Activated naive CD8-positive, alpha-beta T cell treated with anti-CD3 and anti-CD28 coated beads, Interleukin-2, amount 10 ng/mL, durations not matched to agents 7 days and 5 days (primary cell): ENCODE data around the gene ORMDL3. TPM values are rescaled to one million over a fixed set of nuclear protein-coding genes. Genes with fewer than 3 reads are reported as not detected.
"Not testable (repeated sequence)": the region's sequence is repeated elsewhere in the genome, so short reads cannot be mapped to it uniquely, and the experiment has no call there.

ENCODE experiments used
- ATAC-seq: fragments of 150-1000 bp; cut with Tn5 transposase; one replicate; pipeline ENCODE4 v1.10.0; 2021; ENCODE audit warnings: low read depth, moderate library complexity
- POLR2A ChIA-PET: fragments of 350-600 bp; sonication (Branson Sonifier 250); formaldehyde crosslinking; loops from one replicate; lab custom pipeline; 2021; ENCODE audit warnings: antibody characterized with exemption; lab: Charles Lee
- DNase-seq: peaks from one replicate; pipeline ENCODE4 v3.0.0; 2021
- H3K27ac Mint-ChIP-seq: one replicate; pipeline ENCODE4 v1.8.0; 2022; ENCODE audit warnings: mild to moderate bottlenecking, mixed read lengths
- H3K27me3 Mint-ChIP-seq: one replicate; pipeline ENCODE4 v1.8.0; 2022; ENCODE audit warnings: mild to moderate bottlenecking, moderate library complexity, mixed read lengths
- H3K36me3 Mint-ChIP-seq: one replicate; pipeline ENCODE4 v1.8.0; 2021; ENCODE audit warnings: mild to moderate bottlenecking, mixed read lengths
- H3K4me1 Mint-ChIP-seq: one replicate; pipeline ENCODE4 v1.8.0; 2021; ENCODE audit warnings: mixed read lengths
- H3K4me3 Mint-ChIP-seq: one replicate; pipeline ENCODE4 v1.8.0; 2022; ENCODE audit warnings: mild to moderate bottlenecking, moderate library complexity, mixed read lengths
- H3K9me3 Mint-ChIP-seq: one replicate; pipeline ENCODE4 v1.8.0; 2021; ENCODE audit warnings: mixed read lengths
- total RNA-seq, 2 experiments: library from RNA; stranded (reverse); gene quantifications; one replicate each; pipeline ENCODE4 v1.2.3, GENCODE V29; 2021

The ORMDL3 gene
- total RNA-seq, 2 experiments from 2014 or later = 149 to 159 TPM

DNA sequence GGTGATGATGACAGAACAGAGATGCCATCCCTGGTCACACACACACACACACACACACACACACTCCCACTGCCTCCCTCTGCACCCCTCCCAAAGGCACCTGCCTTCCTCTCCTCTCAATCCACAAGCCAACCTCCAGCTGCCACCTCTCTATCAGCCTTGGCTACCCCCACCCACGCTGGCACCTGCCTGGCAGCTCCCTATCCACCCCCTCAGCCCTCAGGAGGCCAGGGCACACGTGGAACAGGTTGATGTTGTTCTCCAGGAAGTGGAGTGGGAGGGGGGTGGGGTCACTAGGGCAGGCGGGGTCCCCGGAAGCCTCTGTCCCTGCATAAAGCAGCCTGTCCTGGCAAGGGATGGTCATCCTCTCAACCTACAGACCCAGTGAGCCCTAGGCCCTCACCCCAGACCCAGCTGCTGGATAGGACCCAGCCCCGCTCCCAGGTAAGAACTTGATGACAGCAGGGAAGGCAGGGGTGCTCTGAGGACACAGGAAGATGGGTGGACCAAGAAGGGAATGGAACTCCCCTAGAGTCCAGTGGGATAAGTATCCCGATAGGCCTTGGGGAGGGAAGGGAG lies 35.3 kb upstream of the ORMDL3 start, which contains the start of gene GSDMA:
Gene GSDMA (plus strand): TSS at position 363 of the 579 bp plus-strand sequence. CDS start 2,684 bp downstream, outside the sequence.
- H3K4me3 Mint-ChIP-seq = peak within 1 kb of the TSS; percentile 6
- POLR2A ChIA-PET = interaction anchor here (0.6 kb wide), 1 partner anchor 572 kb away, joined by 5 read pairs; no protein-coding TSS in a partner anchor
- DNase-seq (no peak), ATAC-seq (no peak)
- H3K27me3 Mint-ChIP-seq = peaks cover 6% of the 10 kb centered on the region
- no peaks in the 10 kb centered on the region for H3K36me3 Mint-ChIP-seq
- H3K27ac Mint-ChIP-seq = peak within 1 kb of the TSS; percentile 59
- H3K4me1 Mint-ChIP-seq = peaks cover 17% of the 10 kb centered on the region
- H3K9me3 Mint-ChIP-seq = no peaks in the 10 kb centered on the region

DNA sequence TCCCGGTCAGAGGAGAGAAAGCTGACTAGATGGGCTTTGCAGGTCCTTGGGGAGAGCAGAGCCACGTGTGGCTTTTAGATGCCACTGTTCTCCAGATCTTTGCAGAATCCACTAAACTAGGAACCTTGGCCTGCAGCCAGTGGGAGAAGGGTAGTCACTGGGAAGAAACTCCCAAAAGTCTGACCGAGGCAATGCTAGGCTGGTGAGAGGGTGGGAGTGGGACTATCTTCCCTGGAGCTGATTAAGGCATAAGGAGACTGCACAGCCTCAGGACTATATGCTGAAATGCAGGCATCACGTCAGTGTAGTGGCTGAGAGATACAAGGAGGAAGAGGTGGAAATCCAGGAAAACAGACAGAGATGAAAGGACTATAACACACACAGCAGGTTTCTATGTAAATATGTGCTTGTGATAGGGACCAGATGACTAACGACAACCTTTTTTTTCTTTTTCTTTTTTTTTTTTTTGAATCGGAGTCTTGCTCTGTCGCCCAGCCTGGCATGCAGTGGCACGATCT lies 33.2 kb upstream of the ORMDL3 start:
- ATAC-seq (no peak), DNase-seq (no peak)
- Mint-ChIP-seq H3K27ac (no peak overlapping the region), H3K9me3 (no peaks in the 10 kb centered on the region), H3K36me3 (no peaks in the 10 kb centered on the region), H3K4me3 (no peak overlapping the region), H3K4me1 (peaks cover 17% of the 10 kb centered on the region), H3K27me3 (peaks cover 6% of the 10 kb centered on the region)
- POLR2A ChIA-PET = interaction anchor here (1.4 kb wide), 1 partner anchor 20 kb away, joined by 5 read pairs; the partner anchor contains the start of gene PSMD3

DNA sequence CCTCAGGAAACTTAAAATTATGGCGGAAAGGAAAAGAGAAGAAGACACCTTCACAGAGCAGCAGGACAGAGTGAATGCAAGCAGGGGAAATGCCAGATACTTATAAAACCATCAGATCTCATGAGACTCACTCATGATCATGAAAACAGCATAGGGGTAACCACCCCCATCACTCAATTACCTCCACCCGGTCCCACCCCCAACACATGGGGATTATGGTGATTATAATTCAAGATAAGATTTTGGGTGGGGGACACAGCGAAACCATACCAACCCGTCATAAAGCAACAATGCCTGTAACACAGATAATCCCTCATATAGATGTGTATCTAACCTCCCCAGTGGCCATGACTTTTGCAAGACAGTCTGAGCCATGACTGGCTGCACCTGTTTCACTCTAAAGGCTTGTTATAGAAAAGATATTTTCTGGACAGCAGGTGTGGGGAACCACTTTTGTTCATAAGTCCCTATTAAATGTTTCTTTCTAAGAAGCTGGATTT lies 28.4 kb upstream of the ORMDL3 start:
- H3K27ac Mint-ChIP-seq = no peak overlapping the region

DNA sequence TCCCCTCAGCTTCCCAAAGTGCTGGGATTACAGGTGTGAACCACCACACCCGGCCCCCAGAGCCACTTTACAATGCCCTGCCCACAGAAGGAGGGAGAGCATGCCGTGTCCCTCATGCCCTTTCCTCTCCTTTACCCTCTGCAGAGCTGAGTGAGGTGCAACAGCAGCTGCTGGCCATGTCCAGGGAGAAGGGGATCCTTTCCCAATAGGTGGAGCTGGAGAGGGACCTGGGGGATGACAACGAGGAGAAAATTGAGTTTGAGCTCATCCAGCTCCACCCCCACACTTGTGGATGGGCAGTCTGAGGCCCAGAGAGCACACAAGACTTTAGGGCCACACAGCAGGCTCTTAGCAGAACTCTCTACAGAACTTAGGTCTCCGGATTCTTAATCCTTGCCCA lies 27.5 kb upstream of the ORMDL3 start:
- ATAC-seq (no peak), DNase-seq (no peak)
- no peaks in the 10 kb centered on the region for H3K27me3 Mint-ChIP-seq
- H3K36me3 Mint-ChIP-seq = no peaks in the 10 kb centered on the region
- POLR2A ChIA-PET = interaction anchor here (0.9 to 2.0 kb wide), 3 partner anchors 10 to 28 kb away, joined by 4 to 7 read pairs (median 5); partner anchors contain the start of gene PSMD3
- H3K4me3 Mint-ChIP-seq = no peak overlapping the region
- H3K27ac Mint-ChIP-seq = no peak overlapping the region
- no peaks in the 10 kb centered on the region for H3K9me3 Mint-ChIP-seq
- peaks cover 13% of the 10 kb centered on the region for H3K4me1 Mint-ChIP-seq

More for the DNA sequence above, 28.4 kb upstream of the ORMDL3 start:
- POLR2A ChIA-PET = interaction anchor here (0.9 to 1.2 kb wide), 2 partner anchors 25 to 29 kb away, joined by 4 to 7 read pairs; partner anchors contain the start of gene PSMD3
- H3K4me3 Mint-ChIP-seq = no peak overlapping the region
- peaks cover 3% of the 10 kb centered on the region for H3K27me3 Mint-ChIP-seq
- no peaks in the 10 kb centered on the region for H3K36me3 Mint-ChIP-seq
- DNase-seq (no peak), ATAC-seq (no peak)
- no peaks in the 10 kb centered on the region for H3K9me3 Mint-ChIP-seq
- H3K4me1 Mint-ChIP-seq = peaks cover 14% of the 10 kb centered on the region

DNA sequence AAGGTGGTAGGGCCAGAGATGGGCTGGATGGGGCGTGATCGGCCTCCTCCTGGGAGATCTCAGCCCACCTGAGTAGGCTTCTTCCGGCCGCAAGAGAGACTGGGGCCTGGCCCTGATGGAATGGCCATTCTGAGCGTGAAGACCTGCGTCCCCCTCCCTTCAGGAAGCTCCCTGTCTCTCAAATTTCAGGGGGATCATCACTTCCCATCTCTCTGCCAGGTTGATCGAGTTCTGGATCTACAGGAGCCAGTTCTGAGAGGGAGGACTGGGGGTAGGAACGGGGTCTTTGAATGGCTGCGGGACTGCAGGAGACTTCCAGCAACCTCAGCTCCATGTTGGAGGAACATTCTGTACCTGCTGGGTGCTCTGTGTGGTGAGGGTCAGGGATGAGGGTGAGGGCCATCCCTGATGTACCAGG lies 26.1 kb upstream of the ORMDL3 start:
- DNase-seq (no peak), ATAC-seq (no peak)
- no peaks in the 10 kb centered on the region for H3K27me3 Mint-ChIP-seq
- peak overlapping the region; percentile 86 for H3K27ac Mint-ChIP-seq
- H3K4me3 Mint-ChIP-seq = peak overlapping the region; percentile 87
- H3K4me1 Mint-ChIP-seq = peaks cover 8% of the 10 kb centered on the region
- no peaks in the 10 kb centered on the region for H3K36me3 Mint-ChIP-seq
- H3K9me3 Mint-ChIP-seq = no peaks in the 10 kb centered on the region
- POLR2A ChIA-PET = interaction anchor here (1.2 to 2.0 kb wide), 4 partner anchors 12 to 27 kb away, joined by 5 read pairs; partner anchors contain the start of genes LRRC3C, ORMDL3 and PSMD3

DNA sequence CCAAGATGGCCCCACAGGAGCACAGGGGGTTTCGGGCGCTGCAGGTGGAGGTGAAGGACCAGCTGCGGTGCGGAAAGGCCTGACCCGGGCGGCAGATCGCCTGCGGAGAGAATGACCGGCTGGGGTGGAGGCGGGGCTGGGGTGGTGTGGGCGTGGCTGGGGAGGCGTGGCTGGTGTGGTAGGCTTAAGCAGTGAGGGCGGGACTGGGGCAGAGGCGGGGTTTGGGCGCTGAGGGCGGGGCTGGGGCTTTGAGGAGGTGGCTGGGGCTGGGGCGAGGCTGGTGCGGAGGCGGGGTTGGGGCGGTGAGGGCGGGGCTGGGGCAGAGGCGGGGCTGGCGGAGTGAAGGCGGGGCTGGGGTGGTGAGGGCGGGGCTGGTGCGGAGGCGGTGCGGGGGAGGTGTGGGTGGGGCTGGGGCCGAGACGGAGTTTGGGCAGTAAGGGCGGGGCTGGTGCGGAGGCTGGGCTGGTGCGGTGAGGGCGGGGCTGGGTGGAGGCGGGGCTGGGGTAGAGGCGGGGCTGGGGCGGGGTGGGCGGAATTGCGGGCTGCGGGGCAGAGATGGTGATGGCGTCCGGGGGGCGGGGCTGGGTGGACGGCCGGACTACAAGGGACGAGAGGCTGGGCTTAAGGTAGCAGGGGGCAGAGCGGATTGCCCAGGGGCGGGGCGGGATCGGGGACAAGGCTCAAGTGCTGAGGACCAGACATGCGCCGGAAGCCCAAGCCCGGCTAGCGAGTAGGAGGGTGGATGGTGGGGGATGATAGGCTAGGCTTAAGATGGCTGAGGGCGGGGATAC lies 25.5 kb upstream of the ORMDL3 start:
- Mint-ChIP-seq H3K36me3 (no peaks in the 10 kb centered on the region), H3K27ac (peak overlapping the region; percentile 86), H3K4me1 (peaks cover 12% of the 10 kb centered on the region), H3K9me3 (no peaks in the 10 kb centered on the region), H3K4me3 (peak overlapping the region; percentile 87), H3K27me3 (no peaks in the 10 kb centered on the region)
- ATAC-seq (peak; percentile 90), DNase-seq (peak; percentile 97)
- POLR2A ChIA-PET = interaction anchor here (1.2 to 1.3 kb wide), 3 partner anchors 26 to 28 kb away, joined by 5 read pairs; partner anchors contain the start of genes LRRC3C, ORMDL3 and PSMD3

DNA sequence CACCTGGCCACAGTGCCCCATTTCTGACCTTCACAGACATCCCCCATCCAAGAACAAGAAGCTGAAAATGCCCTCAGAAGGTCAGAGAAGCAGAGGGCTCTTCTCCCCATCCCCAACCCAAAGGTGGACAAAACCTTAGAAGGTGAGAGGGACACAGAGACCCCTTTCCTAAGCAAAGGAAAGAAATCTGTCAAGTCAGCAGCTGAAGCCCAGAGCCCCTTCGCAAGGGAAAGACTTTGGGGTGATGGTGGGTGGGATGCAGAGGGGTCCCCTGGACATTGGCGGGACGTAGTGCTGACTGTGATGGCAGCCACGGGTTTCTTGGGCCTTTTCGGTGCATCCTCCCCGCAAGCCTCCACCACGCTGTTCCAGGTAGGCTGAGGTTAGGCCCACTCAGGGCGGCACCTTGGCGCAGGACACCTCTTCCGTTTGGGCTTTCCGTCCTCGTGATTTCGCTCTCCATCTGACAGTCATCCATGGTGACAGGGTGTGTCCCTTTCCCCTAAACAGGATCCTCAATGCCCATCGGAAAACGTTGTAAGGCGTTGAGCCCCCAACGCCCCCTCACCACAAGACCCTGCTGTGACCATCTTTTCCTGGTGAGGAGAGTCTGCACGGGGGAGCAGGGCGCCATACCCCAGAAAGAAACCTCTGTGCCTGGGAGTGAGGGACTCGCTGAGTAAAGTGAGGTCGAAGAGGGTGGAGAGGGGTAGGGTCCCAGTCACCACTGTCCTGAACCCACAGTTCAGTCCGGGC lies 24.7 kb upstream of the ORMDL3 start:
- Mint-ChIP-seq H3K4me1 (peaks cover 16% of the 10 kb centered on the region), H3K9me3 (no peaks in the 10 kb centered on the region), H3K27ac (no peak overlapping the region), H3K27me3 (no peaks in the 10 kb centered on the region), H3K4me3 (peak overlapping the region; percentile 68), H3K36me3 (no peaks in the 10 kb centered on the region)
- DNase-seq (no peak), ATAC-seq (no peak)
- POLR2A ChIA-PET = interaction anchor here (0.6 to 1.8 kb wide), 3 partner anchors 25 to 44 kb away, joined by 4 to 6 read pairs (median 4); partner anchors contain the start of genes LRRC3C, ORMDL3 and PSMD3

DNA sequence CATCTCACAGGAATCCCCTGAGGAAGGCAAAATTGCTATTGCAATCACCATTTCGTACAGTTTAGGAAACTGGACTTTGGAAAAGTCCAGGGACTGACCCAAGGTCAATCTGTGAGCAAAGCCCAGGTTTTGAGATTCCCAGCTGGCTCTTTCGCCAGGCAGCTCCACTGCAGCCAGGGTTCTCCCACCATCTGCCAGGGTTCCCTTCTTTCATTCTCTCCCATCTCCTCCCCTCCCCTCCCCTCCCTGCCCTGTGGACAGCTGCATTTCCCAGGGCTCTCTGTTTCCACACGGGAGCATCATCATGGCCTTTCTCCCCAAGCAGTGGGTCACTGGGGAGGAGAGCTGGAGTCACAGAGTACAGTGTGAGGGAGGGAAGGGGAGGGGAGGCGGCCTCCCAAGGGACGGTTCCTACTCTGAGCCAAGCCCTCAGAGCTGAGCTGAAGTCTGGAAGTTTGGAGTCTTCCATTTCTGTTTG lies 23.5 kb upstream of the ORMDL3 start:
- Mint-ChIP-seq H3K4me3 (no peak overlapping the region), H3K27ac (no peak overlapping the region), H3K4me1 (peaks cover 16% of the 10 kb centered on the region), H3K9me3 (no peaks in the 10 kb centered on the region), H3K36me3 (no peaks in the 10 kb centered on the region), H3K27me3 (no peaks in the 10 kb centered on the region)
- POLR2A ChIA-PET = interaction anchor here (0.5 to 1.8 kb wide), 3 partner anchors 21 to 30 kb away, joined by 4 to 6 read pairs (median 4); partner anchors contain the start of genes LRRC3C, ORMDL3 and PSMD3
- ATAC-seq (no peak), DNase-seq (no peak)

DNA sequence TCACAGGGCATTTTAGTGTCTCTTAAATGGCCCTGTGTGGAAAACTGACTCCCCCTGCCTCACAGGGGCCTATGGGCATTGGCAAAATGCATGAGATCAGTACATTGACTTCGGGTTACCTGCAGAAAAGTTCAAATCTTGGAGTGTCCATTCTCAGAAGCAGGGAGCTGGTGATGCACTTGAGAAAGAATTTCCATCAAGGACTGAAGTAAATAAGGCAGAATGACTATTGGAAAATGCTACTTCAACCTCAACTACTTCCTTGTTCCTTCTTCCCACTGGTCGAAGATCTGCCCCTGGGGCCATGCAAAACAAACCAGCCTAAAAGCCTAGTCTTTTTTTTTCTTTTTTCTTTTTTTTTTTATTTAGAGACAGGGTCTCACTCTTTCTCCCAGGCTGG lies 21.6 kb upstream of the ORMDL3 start:
- no peak for ATAC-seq
- H3K36me3 Mint-ChIP-seq = no peaks in the 10 kb centered on the region
- no peaks in the 10 kb centered on the region for H3K9me3 Mint-ChIP-seq
- no peaks in the 10 kb centered on the region for H3K27me3 Mint-ChIP-seq
- peaks cover 16% of the 10 kb centered on the region for H3K4me1 Mint-ChIP-seq
- POLR2A ChIA-PET = no interaction called here
- H3K4me3 Mint-ChIP-seq = no peak overlapping the region
- DNase-seq = no peak
- peak overlapping the region; percentile 49 for H3K27ac Mint-ChIP-seq

DNA sequence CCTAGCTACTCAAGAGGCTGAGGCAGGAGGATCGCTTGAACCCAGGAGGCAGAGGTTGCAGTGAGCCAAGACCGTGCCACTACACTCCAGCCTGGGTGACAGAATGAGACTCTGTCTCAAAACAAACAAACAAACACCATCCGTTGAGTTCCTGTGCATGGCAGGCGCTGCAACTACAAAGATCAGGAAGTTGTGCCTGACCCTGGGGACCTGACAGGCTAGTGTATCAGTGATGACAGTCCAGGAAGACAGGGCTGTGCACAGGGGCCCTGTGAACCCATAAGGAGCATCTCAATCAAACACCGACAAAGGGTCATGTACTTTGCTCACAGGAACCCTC lies 21.1 kb upstream of the ORMDL3 start:
- H3K4me1 Mint-ChIP-seq = peaks cover 14% of the 10 kb centered on the region
- H3K36me3 Mint-ChIP-seq, DNase-seq, ATAC-seq, H3K4me3 Mint-ChIP-seq, H3K9me3 Mint-ChIP-seq, POLR2A ChIA-PET, H3K27me3 Mint-ChIP-seq: not testable (repeated sequence)
- H3K27ac Mint-ChIP-seq = peak overlapping the region; percentile 49

DNA sequence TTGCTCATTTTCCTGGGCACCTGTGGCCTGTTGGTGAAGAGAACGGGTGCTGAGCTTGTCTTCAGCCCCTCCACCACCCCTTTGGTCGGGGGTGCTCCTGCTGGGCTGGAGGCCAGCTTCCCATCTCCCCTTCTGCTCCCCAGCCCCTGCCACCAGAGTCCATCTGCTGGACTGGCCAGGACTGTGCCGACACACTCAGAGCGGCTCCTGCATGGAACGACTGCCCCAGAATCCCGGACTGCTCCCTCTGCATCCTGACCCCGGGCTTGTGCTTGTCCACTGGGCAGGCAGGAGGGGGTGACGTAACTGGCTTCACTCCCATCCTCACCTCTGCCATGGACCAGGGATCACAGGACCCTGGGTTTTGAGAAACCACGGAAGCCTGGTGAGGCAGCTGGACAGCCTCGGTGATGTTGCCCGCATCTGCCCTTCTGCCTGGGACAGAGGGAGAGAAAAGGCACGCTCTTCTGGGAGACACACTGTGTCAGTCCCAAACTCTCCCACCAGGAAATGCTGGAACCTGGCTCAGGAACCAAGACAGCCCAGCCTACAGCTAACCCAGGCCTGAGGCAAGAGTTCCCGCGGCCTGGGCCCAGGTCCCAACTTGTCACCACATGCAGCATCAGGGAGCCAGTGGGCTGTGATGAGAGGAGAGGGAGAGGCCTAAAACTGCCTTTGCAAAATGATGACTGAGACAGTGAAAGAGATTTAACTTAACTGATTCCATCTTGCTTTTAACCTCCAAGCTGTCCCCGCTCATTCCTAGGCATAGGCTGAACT lies 19.3 kb upstream of the ORMDL3 start:
- Mint-ChIP-seq H3K4me1 (peaks cover 10% of the 10 kb centered on the region), H3K27ac (peak overlapping the region; percentile 32), H3K4me3 (no peak overlapping the region), H3K27me3 (no peaks in the 10 kb centered on the region), H3K36me3 (no peaks in the 10 kb centered on the region), H3K9me3 (no peaks in the 10 kb centered on the region)
- no peak for ATAC-seq
- no peak for DNase-seq
- POLR2A ChIA-PET = no interaction called here

DNA sequence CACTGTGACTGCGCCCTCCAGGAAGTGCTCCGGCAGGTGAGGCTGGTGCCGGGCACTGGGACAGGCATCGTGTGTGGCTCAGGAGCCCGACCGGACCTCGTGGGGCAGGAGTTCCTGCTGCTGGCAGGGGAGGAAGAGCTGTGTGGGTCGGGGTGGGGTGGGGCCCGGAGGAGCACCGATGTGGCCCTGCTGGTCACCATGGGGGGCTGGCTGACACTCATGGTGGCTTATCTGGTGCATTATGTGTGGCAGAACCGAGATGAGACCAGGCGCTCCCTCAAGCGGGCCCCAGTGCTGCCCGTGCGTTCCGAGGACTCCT lies 17.0 kb upstream of the ORMDL3 start:
- no peak for DNase-seq
- POLR2A ChIA-PET = no interaction called here
- no peak for ATAC-seq
- Mint-ChIP-seq H3K4me1 (peaks cover 24% of the 10 kb centered on the region), H3K9me3 (no peaks in the 10 kb centered on the region), H3K36me3 (no peaks in the 10 kb centered on the region), H3K27me3 (no peaks in the 10 kb centered on the region), H3K4me3 (no peak overlapping the region), H3K27ac (no peak overlapping the region)
